GM18867 (cell line): ENCODE results near the gene MORN3.
"Not testable (repeated sequence)": the region's sequence is repeated elsewhere in the genome, so short reads cannot be mapped to it uniquely, and the experiment has no call there.

ENCODE experiments used
- ATAC-seq: cut with Tn5 transposase; IDR thresholded peaks from one replicate; pipeline ENCODE4 v1.9.1; 2021; ENCODE audit warnings: mild to moderate bottlenecking, moderate library complexity; ENCODE audit not compliant: unreplicated experiment

Gene MORN3

GRCh38 chr12:121648458-121649028 is 20.9 kb downstream of the MORN3 start:
- ATAC-seq = no peak

- no peak for ATAC-seq
These were observed 28.2 kb downstream of the MORN3 start for GRCh38 chr12:121641343-121641630.

GRCh38 chr12:121638298-121639202 is 30.9 kb downstream of the MORN3 start:
- ATAC-seq = no peak

GRCh38 chr12:121637231-121637914 is 32.1 kb downstream of the MORN3 start:
- ATAC-seq = no peak

GRCh38 chr12:121634836-121635235 is 34.6 kb downstream of the MORN3 start:
- ATAC-seq = no peak

- not testable (repeated sequence) for ATAC-seq
These were observed 35.6 kb downstream of the MORN3 start for GRCh38 chr12:121633833-121634196.

GRCh38 chr12:121632069-121632970 is 37.1 kb downstream of the MORN3 start:
- no peak for ATAC-seq

- no peak for ATAC-seq
These were observed 38.6 kb downstream of the MORN3 start for GRCh38 chr12:121630791-121631355.

GRCh38 chr12:121628536-121628935 is 40.9 kb downstream of the MORN3 start:
- no peak for ATAC-seq

- ATAC-seq = no peak
These were observed 41.4 kb downstream of the MORN3 start for GRCh38 chr12:121628037-121628436.

GRCh38 chr12:121626853-121627640 is 42.4 kb downstream of the MORN3 start:
- peak; percentile 32 for ATAC-seq

- ATAC-seq = peak; percentile 70
These were observed 43.2 kb downstream of the MORN3 start, which contains the start of gene ORAI1 for GRCh38 chr12:121626087-121626852. Gene ORAI1 (plus strand): TSS chr12:121626530.

- ATAC-seq = no peak
These were observed 49.0 kb downstream of the MORN3 start for GRCh38 chr12:121620333-121620891.

GRCh38 chr12:121618659-121619233 is 50.7 kb downstream of the MORN3 start:
- no peak for ATAC-seq

- no peak for ATAC-seq
These were observed 54.5 kb downstream of the MORN3 start for GRCh38 chr12:121614872-121615467.

- ATAC-seq = no peak
These were observed 56.0 kb downstream of the MORN3 start for GRCh38 chr12:121613462-121613861.

- ATAC-seq = no peak
These were observed 58.1 kb downstream of the MORN3 start for GRCh38 chr12:121611306-121611705.
